ENCODE measurements around the gene ASCC1. TPM values are rescaled to one million over a fixed set of nuclear protein-coding genes. Genes with fewer than 3 reads are reported as not detected.
"Not testable (repeated sequence)": the region's sequence is repeated elsewhere in the genome, so short reads cannot be mapped to it uniquely, and the experiment has no call there.

Gene ASCC1
- total RNA-seq, 1 donor from 2014 or later = 34.1 TPM

DNA sequence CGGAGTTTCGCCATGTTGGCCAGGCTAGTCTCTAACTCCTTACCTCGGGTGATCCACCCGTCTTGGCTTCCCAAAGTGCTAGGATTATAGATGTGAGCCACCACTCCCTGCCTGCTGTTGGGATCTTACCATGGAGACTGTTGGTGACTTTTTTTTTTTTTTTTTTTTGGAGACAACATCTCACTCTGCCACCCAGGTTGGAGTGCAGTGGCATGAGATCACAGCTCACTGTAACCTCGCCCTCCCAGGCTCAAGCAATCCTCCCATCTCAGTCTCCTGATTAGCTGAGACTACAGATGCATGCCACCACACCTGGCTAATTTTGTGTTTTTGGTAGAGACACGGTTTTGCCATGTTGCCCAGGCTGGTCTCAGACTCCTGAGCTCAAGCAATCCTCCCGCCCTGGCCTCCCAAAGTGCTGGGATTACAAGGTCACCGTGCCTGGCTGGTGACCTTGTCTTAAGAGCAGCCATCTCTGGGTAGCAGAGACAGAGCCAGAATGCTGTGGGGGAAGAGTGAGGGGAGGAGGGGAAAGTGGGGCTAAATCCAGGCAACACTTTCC lies 25.7 kb upstream of the ASCC1 start:
- Mint-ChIP-seq H3K4me3 (no peak overlapping the region), H3K36me3 (ENCODE audit: low read depth) (peaks cover 18% of the 10 kb centered on the region), H3K27ac (peak overlapping the region; percentile 76), H3K9me3 (no peaks in the 10 kb centered on the region), H3K27me3 (no peaks in the 10 kb centered on the region), H3K4me1 (peaks cover 48% of the 10 kb centered on the region)
- no peak for DNase-seq
- intact Hi-C loops (cut with micrococcal nuclease) = loop anchor here (2.0 kb wide), 1 partner anchor 19 kb away; no protein-coding TSS in a partner anchor

DNA sequence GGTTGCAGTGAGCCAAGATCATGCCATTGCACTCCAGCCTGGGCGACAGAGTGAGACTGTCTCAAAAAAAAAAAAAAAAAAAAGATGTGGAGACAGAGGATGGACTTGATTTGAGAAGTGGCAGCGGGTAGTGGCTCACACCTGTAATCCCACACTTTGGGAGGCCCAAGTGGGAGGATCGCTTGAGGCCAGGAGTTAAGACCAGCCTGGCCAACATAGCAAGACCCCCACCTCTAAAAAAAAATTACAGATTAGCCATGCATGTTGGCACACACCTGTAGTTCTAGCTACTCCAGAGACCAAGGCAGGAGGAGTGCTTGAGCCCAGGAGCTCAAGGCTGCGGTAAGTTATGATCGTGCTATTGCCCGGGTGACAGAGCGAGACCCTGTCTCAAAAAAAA lies 24.3 kb upstream of the ASCC1 start:
- no peaks in the 10 kb centered on the region for H3K27me3 Mint-ChIP-seq
- no peaks in the 10 kb centered on the region for H3K9me3 Mint-ChIP-seq
- no peak for DNase-seq
- peaks cover 43% of the 10 kb centered on the region for H3K4me1 Mint-ChIP-seq
- peaks cover 29% of the 10 kb centered on the region for H3K36me3 Mint-ChIP-seq (ENCODE audit: low read depth)
- H3K4me3 Mint-ChIP-seq = no peak overlapping the region
- intact Hi-C loops (cut with micrococcal nuclease) = no loop called here
- no peak overlapping the region for H3K27ac Mint-ChIP-seq

DNA sequence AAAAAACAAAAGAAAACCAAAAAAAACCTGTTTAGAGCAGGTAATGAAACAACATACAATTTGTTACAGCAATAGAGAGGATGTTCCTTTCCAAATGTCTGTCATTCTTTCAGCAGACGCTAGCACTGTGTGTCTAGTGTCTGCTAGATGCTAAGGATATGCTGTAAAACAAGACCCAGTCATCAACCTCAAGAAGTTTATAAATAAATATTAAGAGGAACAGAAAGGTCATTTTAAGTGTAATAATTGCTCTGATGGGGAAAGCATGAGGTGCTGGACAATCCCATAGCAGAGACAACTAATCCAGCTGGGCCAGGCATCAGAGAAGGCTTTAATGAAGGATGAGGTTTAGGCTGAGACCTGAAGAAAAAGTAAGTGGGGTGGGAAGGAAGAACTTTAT lies 23.3 kb upstream of the ASCC1 start:
- peaks cover 35% of the 10 kb centered on the region for H3K36me3 Mint-ChIP-seq (ENCODE audit: low read depth)
- no peak for DNase-seq
- intact Hi-C loops (cut with micrococcal nuclease) = no loop called here
- H3K4me1 Mint-ChIP-seq = peaks cover 34% of the 10 kb centered on the region
- H3K9me3 Mint-ChIP-seq = no peaks in the 10 kb centered on the region
- no peaks in the 10 kb centered on the region for H3K27me3 Mint-ChIP-seq
- H3K4me3 Mint-ChIP-seq = no peak overlapping the region
- H3K27ac Mint-ChIP-seq = peak overlapping the region; percentile 12

GRCh38 chr10:72238392-72239175 lies 22.5 kb upstream of the ASCC1 start:
- no peak overlapping the region for H3K4me3 Mint-ChIP-seq
- H3K9me3 Mint-ChIP-seq = no peaks in the 10 kb centered on the region
- peaks cover 28% of the 10 kb centered on the region for H3K4me1 Mint-ChIP-seq
- no peak for DNase-seq
- no peaks in the 10 kb centered on the region for H3K27me3 Mint-ChIP-seq
- intact Hi-C loops (cut with micrococcal nuclease) = no loop called here
- H3K27ac Mint-ChIP-seq = no peak overlapping the region
- H3K36me3 Mint-ChIP-seq (ENCODE audit: low read depth) = peaks cover 39% of the 10 kb centered on the region

- Mint-ChIP-seq H3K4me1 (peaks cover 8% of the 10 kb centered on the region), H3K9me3 (no peaks in the 10 kb centered on the region), H3K36me3 (ENCODE audit: low read depth) (peaks cover 49% of the 10 kb centered on the region), H3K4me3 (no peak overlapping the region), H3K27ac (peak overlapping the region; percentile 30), H3K27me3 (no peaks in the 10 kb centered on the region)
- intact Hi-C loops (cut with micrococcal nuclease) = no loop called here
- DNase-seq = no peak
Observed at GRCh38 chr10:72235544-72236279, 19.6 kb upstream of the ASCC1 start.

DNA sequence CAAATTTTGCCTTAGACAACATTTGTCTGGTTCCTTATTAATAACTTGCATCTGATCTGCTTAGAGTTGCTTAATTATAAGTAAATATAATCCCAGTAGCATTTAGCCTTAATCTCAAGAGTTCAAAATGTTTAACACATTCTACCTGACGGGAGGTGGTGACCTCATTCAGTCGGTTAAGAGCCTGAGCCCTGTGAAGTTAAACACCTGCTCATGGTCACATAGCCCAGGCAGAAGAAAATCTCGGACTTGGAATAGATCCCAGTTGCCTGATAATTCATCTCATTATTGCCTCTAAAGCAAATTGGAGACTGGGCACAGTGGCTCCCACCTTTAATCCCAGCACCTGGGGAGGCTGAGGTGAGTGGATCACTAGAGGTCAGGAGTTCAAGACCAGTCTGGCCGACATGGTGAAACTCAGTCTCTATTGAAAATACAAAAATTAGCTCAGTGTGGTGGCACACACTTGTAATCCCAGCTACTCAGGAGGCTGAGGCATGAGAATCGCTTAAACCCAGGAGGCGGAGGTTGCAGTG lies 18.6 kb upstream of the ASCC1 start:
- Mint-ChIP-seq H3K4me3 (no peak overlapping the region), H3K36me3 (ENCODE audit: low read depth) (peaks cover 53% of the 10 kb centered on the region), H3K9me3 (no peaks in the 10 kb centered on the region), H3K27me3 (no peaks in the 10 kb centered on the region), H3K27ac (no peak overlapping the region), H3K4me1 (peaks cover 8% of the 10 kb centered on the region)
- intact Hi-C loops (cut with micrococcal nuclease) = no loop called here
- DNase-seq = no peak

GRCh38 chr10:72233621-72234020 lies 17.5 kb upstream of the ASCC1 start:
- no peak overlapping the region for H3K4me3 Mint-ChIP-seq
- peaks cover 57% of the 10 kb centered on the region for H3K36me3 Mint-ChIP-seq (ENCODE audit: low read depth)
- H3K4me1 Mint-ChIP-seq = peaks cover 13% of the 10 kb centered on the region
- no peak for DNase-seq
- no peaks in the 10 kb centered on the region for H3K9me3 Mint-ChIP-seq
- no peak overlapping the region for H3K27ac Mint-ChIP-seq
- H3K27me3 Mint-ChIP-seq = no peaks in the 10 kb centered on the region
- intact Hi-C loops (cut with micrococcal nuclease) = no loop called here

DNA sequence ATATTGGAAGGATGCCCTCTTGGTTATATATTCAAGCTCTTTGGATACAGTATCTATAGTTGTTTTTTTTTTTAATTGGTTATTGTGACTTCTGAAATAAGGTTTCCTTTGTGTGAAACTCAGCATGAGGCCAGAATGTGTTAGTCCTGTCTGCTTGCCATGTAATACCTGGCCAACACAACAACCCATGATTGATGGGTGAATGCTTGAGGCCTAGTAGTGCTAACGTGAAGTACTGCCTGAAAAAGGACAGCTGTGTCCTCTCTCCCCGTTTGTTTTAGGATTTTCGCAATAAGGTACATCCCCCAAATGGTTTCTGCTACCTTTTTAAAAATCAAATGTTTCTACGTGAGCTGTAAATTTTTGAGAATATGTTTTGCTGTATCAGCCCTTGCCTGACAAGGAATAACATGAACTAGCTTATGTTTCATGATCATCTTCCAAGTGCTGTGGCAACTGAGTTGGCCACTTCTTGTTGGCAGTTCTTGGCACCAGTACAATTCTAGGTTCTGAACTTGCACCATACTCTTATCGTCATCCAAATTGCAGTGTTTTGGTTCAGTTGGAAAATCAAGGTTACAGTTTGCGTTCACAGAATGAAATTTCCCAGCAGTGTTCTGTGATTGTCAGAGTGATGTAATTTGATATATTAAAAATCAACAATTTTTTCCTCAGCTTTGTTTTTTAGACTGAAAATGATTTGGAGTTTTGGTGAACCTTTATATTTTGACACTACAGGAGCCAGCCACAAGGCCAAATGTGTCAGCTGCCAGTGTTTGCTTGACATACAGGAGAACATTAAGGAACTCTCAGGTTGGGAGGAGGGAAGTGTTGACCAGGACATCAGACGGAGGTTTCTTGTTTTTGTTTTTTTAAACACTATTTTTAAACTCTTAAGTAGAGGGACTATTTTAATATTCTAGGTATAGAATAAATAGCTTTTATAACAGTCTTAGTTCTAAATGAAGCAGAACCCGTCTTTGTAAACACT lies 13.5 kb upstream of the ASCC1 start:
- peak overlapping the region; percentile 70 for H3K27ac Mint-ChIP-seq
- intact Hi-C loops (cut with micrococcal nuclease) = no loop called here
- no peak overlapping the region for H3K4me3 Mint-ChIP-seq
- H3K27me3 Mint-ChIP-seq = no peaks in the 10 kb centered on the region
- H3K4me1 Mint-ChIP-seq = peaks cover 18% of the 10 kb centered on the region
- peaks cover 39% of the 10 kb centered on the region for H3K36me3 Mint-ChIP-seq (ENCODE audit: low read depth)
- no peaks in the 10 kb centered on the region for H3K9me3 Mint-ChIP-seq
- DNase-seq = no peak

- H3K4me1 Mint-ChIP-seq = peaks cover 26% of the 10 kb centered on the region
- intact Hi-C loops (cut with micrococcal nuclease) = no loop called here
- H3K4me3 Mint-ChIP-seq = no peak overlapping the region
- no peak for DNase-seq
- no peak overlapping the region for H3K27ac Mint-ChIP-seq
- no peaks in the 10 kb centered on the region for H3K27me3 Mint-ChIP-seq
- H3K36me3 Mint-ChIP-seq (ENCODE audit: low read depth) = peaks cover 40% of the 10 kb centered on the region
- H3K9me3 Mint-ChIP-seq = no peaks in the 10 kb centered on the region
Observed at GRCh38 chr10:72228318-72228751, 12.3 kb upstream of the ASCC1 start.

DNA sequence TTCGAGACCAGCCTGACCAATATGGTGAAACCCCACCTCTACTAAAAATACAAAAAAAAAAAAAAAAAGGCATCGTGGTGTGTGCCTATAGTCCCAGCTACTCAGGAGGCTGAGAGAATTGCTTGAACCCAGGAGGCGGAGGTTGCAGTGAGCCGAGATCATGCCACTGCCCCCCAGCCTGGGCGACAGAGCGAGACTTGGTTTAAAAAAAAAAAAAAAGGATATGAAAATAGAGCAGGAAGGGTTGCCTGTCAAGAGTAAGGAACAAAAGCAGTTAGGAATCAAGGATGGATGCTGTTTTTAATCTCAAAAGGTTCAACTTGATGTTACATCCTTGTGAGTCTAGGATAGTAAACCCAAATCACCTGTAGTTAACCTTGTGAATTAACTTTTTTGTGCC lies 11.8 kb upstream of the ASCC1 start:
- Mint-ChIP-seq H3K27ac (no peak overlapping the region), H3K9me3 (no peaks in the 10 kb centered on the region), H3K4me3 (no peak overlapping the region), H3K27me3 (no peaks in the 10 kb centered on the region), H3K4me1 (peaks cover 27% of the 10 kb centered on the region), H3K36me3 (ENCODE audit: low read depth) (peaks cover 35% of the 10 kb centered on the region)
- intact Hi-C loops (cut with micrococcal nuclease) = no loop called here
- DNase-seq = no peak

GRCh38 chr10:72226418-72227027 lies 10.4 kb upstream of the ASCC1 start:
- Mint-ChIP-seq H3K27ac (peak overlapping the region; percentile 20), H3K9me3 (no peaks in the 10 kb centered on the region), H3K36me3 (ENCODE audit: low read depth) (peaks cover 36% of the 10 kb centered on the region), H3K27me3 (no peaks in the 10 kb centered on the region), H3K4me1 (peaks cover 30% of the 10 kb centered on the region), H3K4me3 (no peak overlapping the region)
- no peak for DNase-seq
- intact Hi-C loops (cut with micrococcal nuclease) = no loop called here

- H3K27me3 Mint-ChIP-seq, DNase-seq, H3K9me3 Mint-ChIP-seq, H3K4me3 Mint-ChIP-seq: not testable (repeated sequence)
- Mint-ChIP-seq H3K4me1 (peaks cover 28% of the 10 kb centered on the region), H3K36me3 (ENCODE audit: low read depth) (peaks cover 25% of the 10 kb centered on the region), H3K27ac (peak overlapping the region; percentile 27)
- intact Hi-C loops (cut with micrococcal nuclease) = loop anchor here (5.0 kb wide), 1 partner anchor 327 kb away; no protein-coding TSS in a partner anchor
Observed at GRCh38 chr10:72224191-72224590, 8.1 kb upstream of the ASCC1 start.

DNA sequence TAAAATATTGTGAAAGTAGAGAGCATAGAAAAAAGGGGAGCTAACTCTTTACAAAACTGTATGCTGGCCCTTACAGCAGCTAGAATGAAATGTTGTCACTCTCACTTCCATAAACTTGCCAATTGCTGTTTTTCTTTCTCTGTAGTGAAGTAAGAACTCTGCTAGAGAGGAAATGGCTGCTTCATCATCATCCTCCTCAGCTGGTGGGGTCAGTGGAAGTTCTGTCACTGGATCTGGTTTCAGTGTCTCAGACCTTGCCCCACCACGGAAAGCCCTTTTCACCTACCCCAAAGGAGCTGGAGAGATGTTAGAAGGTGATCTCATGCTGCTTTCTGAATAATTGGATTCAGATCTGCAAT lies 7.6 kb upstream of the ASCC1 start:
- no peaks in the 10 kb centered on the region for H3K9me3 Mint-ChIP-seq
- peaks cover 25% of the 10 kb centered on the region for H3K36me3 Mint-ChIP-seq (ENCODE audit: low read depth)

More for the DNA sequence above, 7.6 kb upstream of the ASCC1 start:
- peak overlapping the region; percentile 27 for H3K27ac Mint-ChIP-seq
- no peaks in the 10 kb centered on the region for H3K27me3 Mint-ChIP-seq
- intact Hi-C loops (cut with micrococcal nuclease) = loop anchor here (1.0 to 5.0 kb wide), 5 partner anchors 49 to 326 kb away; partner anchors contain the start of gene DDIT4
- H3K4me3 Mint-ChIP-seq = no peak overlapping the region
- peaks cover 32% of the 10 kb centered on the region for H3K4me1 Mint-ChIP-seq
- DNase-seq = no peak

Data from activated CD4-positive, alpha-beta T cell treated with anti-CD3 and anti-CD28 coated beads, Interleukin-2, amount 10 ng/mL, durations not matched to agents 24 days and 14 days (primary cell).